ENCODE measurements around the gene GPR135. TPM values are rescaled to one million over a fixed set of nuclear protein-coding genes. Genes with fewer than 3 reads are reported as not detected.

GPR135 gene
- total RNA-seq, 3 donors from 2014 or later: 4.4 to 5.9 (median 5.1) TPM

DNA sequence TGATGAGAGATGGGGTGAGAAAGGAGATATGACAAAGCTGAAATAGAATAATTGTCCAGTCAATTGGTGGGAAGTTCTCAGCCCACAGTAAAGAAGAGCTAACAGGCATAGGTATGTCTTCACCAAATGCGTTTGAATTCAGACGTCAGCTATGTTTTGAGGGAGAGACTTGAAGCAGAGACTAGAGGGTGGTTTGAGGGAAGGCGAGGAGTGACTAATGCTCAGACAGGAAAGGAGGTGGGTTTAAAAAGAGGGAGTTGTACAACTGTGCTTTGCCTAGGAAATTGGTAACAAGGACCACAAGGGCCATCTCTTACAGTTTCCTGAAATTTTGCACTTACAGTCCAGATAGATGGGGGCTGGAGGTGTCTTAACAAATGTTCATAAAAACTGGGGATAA is 25.6 kb upstream of the GPR135 start:
- intact Hi-C loops (cut with DNase I; ENCODE audit: low total_unique reads): no loop called here
- H3K36me3 ChIP-seq: no peaks in the 10 kb centered on the region
- TF ChIP-seq POLR2A (IDR thresholded peaks at IDR 0.05): no peak
- no peak for TF ChIP-seq POLR2AphosphoS5 (IDR thresholded peaks at IDR 0.05)
- TF ChIP-seq, protein P1, sequence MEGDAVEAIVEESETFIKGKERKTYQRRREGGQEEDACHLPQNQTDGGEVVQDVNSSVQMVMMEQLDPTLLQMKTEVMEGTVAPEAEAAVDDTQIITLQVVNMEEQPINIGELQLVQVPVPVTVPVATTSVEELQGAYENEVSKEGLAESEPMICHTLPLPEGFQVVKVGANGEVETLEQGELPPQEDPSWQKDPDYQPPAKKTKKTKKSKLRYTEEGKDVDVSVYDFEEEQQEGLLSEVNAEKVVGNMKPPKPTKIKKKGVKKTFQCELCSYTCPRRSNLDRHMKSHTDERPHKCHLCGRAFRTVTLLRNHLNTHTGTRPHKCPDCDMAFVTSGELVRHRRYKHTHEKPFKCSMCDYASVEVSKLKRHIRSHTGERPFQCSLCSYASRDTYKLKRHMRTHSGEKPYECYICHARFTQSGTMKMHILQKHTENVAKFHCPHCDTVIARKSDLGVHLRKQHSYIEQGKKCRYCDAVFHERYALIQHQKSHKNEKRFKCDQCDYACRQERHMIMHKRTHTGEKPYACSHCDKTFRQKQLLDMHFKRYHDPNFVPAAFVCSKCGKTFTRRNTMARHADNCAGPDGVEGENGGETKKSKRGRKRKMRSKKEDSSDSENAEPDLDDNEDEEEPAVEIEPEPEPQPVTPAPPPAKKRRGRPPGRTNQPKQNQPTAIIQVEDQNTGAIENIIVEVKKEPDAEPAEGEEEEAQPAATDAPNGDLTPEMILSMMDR (IDR thresholded peaks at IDR 0.05): no peak
- no peaks in the 10 kb centered on the region for H3K4me1 ChIP-seq
- DNase-seq (ENCODE audit: low spot score in 2 of 2): no peak
- H3K4me3 ChIP-seq: no peak overlapping the region
- no peak overlapping the region for H3K27ac ChIP-seq
- no peaks in the 10 kb centered on the region for H3K27me3 ChIP-seq
- H3K9me3 ChIP-seq: no peaks in the 10 kb centered on the region

DNA sequence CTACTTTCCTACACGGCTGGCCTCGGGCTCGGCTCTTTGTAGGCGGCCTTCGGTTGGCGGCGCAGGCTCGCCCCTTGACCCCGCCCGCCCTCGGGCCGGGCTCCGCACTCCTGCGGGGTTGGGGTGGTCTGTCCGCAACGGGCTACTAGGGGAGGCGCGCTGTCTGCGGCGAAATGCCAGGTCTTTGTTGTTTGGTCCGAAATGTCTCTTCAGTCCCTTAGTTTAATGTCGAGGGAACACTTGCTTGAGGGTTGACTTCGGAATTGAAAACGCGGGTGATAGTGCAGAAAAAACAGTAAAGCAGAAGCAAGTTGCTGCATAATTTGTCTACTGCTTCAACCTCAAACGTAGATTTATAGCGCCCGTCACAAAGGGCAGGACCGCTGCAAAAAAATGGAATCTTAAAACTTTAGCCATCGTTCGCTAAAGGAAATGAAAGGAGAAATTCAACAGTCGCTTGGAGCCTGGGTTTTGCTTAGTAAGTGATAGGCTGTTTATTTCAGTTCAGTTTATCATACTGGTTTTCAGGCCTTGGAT is 19.5 kb upstream of the GPR135 start:
- peak overlapping the region; percentile 90 to 96 for H3K27ac ChIP-seq
- TF ChIP-seq POLR2A (IDR thresholded peaks at IDR 0.05): no peak
- no peak for TF ChIP-seq POLR2AphosphoS5 (IDR thresholded peaks at IDR 0.05)
- TF ChIP-seq, protein P1 (IDR thresholded peaks at IDR 0.05): no peak
- intact Hi-C loops (cut with DNase I; ENCODE audit: low total_unique reads): no loop called here

DNA sequence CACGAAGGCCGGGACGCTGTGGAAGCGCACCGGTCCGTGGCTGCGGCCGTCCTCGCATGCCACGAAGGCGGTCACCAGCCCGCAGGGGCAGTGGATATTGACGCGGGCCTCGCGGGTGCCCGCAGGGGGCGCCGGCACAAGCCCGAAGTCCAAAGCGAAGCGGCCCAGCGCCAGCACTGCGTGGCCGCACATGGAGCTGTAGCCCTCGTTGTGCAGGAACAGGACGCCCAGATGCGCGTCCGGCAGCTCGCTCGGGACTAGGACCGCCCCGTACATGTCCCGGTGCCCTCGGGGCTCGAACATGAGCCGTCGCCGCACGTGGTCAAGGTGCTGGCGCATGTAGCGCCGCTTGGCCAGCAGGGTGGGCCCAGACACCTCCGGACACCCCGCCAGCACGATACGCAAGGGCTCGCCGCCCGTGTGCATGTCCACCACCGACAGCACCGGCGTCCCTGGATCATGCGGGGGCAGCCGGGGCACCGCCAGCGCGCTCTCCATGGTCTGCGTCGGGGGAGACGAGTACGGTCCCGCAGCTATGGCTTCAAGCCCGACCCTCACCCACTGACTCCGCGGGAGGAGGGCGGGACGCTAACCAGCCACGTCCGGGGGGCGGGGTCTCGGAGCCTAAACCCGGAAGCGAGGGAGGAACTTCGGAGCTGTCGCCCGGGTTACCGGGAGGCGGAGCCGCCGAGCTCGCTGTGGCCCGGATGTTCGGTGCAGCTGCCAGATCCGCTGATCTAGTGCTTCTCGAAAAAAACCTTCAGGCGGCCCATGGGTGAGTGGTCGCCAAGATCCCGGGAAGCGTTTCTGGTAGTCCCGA is 18.8 kb upstream of the GPR135 start, which contains the start of the genes JKAMP and L3HYPDH:
Gene JKAMP (plus strand): TSS at position 699 of the 820 bp plus-strand sequence. CDS start 73 bp downstream, at position 772.
Gene L3HYPDH (minus strand): TSS at position 590 of the 820 bp plus-strand sequence. CDS start 92 bp downstream, at position 498.
- DNase-seq (ENCODE audit: low spot score in 2 of 2): peak; percentile 90 to 95
- Histone ChIP-seq H3K27ac (peak within 1 kb of the TSS; percentile 90 to 96), H3K4me1 (peaks cover 4% of the 10 kb centered on the region in 2 donors), H3K4me3 (peak within 1 kb of the TSS; percentile 70 to 95 (median 89)), H3K36me3 (no peaks in the 10 kb centered on the region), H3K27me3 (no peaks in the 10 kb centered on the region), H3K9me3 (no peaks in the 10 kb centered on the region)
- TF ChIP-seq POLR2A (IDR thresholded peaks at IDR 0.05) (peak; percentile 68), POLR2AphosphoS5 (IDR thresholded peaks at IDR 0.05) (peak; percentile 61 to 77 (median 76))
- TF ChIP-seq, protein P1 (IDR thresholded peaks at IDR 0.05): peak; percentile 21 to 41 (median 35)
- intact Hi-C loops (cut with DNase I; ENCODE audit: low total_unique reads): no loop called here

More for the DNA sequence above, 19.5 kb upstream of the GPR135 start:
- Histone ChIP-seq H3K9me3 (no peaks in the 10 kb centered on the region), H3K27me3 (no peaks in the 10 kb centered on the region), H3K36me3 (no peaks in the 10 kb centered on the region), H3K4me3 (peak overlapping the region; percentile 70 to 95 (median 89)), H3K4me1 (peaks cover 4% of the 10 kb centered on the region in 2 donors)
- no peak for DNase-seq (ENCODE audit: low spot score in 2 of 2)

DNA sequence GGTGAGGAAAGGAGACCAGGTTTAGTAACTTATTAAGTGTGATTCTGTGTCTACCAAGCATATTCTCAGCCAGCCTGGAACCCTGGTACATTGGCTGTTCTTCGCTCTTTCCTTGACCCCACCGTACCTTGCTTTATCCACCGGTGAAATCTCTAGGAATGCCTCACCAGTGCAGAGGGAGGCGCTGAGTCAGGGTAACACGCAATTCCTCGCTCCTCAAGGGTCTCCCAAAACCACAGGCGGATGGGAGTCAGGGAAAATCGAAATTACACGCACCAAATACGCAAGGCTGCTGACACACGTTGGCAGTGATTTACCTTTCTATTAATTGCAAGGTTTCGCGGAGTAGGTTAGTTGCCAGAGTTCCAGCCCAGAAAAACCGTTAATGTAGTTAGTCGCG is 18.2 kb upstream of the GPR135 start:
- Histone ChIP-seq H3K27ac (peak overlapping the region; percentile 90 to 96), H3K9me3 (no peaks in the 10 kb centered on the region), H3K4me1 (peaks cover 4% of the 10 kb centered on the region in 2 donors), H3K4me3 (peak overlapping the region; percentile 70 to 95 (median 89)), H3K27me3 (no peaks in the 10 kb centered on the region), H3K36me3 (no peaks in the 10 kb centered on the region)
- intact Hi-C loops (cut with DNase I; ENCODE audit: low total_unique reads): no loop called here
- TF ChIP-seq POLR2AphosphoS5 (IDR thresholded peaks at IDR 0.05) (no peak), POLR2A (IDR thresholded peaks at IDR 0.05) (no peak)
- TF ChIP-seq, protein P1 (IDR thresholded peaks at IDR 0.05): no peak
- no peak for DNase-seq (ENCODE audit: low spot score in 2 of 2)
